DMS153 treated with DMSO at 0.1 percent for 48 hours (cell line): ENCODE results near the gene DPM3.
"Not testable (repeated sequence)": the region's sequence is repeated elsewhere in the genome, so short reads cannot be mapped to it uniquely, and the experiment has no call there.

ENCODE experiments used
- DNase-seq: peaks from one replicate; lab custom pipeline; 2025; ENCODE audit not compliant: unreplicated experiment; lab: John Stamatoyannopoulos, UW

The DPM3 gene

DNA sequence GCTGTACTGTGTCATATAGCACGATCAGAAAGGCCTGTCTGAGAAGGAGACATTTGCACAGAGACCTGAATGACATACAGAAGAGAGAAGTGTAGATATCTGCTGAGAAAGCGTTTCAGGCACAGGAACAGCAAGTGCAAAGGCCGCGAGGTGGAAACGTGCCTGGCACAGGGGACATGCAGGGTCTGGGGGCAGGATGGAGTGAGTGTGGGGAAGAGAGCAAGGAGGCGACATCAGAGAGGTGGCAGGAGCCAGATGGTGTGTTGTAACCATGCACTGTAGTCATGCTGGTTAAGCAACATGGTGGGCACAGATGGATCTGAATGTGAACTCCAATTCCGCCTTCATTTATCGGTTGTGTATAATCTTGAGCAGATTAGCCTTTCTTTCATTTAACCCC lies 19.8 kb upstream of the DPM3 start:
- no peak for DNase-seq

DNA sequence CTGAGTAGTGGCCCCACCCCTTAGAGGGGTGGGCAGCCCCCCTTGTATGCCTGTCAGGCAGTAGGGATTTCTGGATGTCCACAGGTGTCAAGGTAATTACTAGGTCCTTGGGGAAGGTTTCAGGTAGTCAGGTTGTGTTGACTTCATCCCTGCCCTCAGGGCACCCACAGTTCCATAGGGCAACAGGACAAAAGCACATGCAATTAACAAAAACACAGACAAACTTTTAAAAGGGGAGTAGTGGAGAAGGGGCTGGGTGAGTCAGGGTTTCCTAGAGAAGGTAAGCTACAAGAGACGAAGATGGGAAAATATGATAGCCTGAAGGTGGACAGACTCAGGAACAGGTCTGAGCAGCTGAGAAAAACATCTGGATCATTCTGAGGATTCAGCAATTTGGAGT lies 18.7 kb upstream of the DPM3 start:
- DNase-seq, result no peak

DNA sequence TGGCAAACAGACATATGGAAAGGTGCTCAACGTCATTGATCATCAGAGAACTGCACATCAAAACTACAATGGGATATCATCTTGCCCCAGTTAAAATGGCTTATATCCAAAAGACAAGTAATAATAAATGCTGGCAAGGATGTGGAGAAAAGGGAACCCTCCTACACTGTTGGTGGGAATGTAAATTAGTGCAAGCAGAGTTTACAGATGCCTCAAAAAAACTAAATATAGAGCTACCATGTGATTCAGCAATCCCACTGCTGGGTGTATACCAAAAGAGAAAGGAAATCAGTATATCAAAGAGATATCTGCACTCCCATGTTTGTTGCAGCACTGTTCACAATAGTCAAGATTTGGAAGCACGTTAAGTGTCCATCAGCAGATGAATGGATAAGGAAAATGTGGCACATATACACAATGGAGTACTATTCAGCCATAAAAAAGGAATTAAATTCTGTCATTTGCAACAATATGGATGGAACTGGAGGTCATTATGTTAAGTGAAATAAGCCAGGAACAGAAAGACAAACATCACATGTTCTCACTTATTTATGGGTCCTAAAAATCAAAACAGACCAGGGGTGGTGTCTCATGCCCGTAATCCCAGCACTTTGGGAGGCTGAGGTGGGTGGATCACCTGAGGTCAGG lies 15.8 kb upstream of the DPM3 start:
- not testable (repeated sequence) for DNase-seq

DNA sequence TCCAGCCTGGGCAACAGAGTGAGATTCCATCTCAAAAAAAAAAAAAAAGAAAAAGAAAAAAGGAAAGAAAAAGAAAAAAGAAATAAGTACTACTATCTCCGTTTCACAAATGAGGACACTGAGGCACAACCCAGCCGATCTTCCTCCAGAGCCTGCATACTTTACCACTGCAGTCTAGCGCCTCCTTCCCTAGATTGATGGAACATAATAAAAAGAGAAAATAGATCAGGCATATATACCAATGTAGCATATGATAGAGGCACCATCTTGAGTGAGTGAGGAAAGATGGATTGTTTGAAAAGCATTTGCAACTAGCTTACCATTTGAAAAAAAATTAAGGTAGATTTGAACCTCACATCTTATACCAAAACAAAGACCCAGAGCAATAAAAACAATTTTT lies 5.2 kb upstream of the DPM3 start:
- no peak for DNase-seq

DNA sequence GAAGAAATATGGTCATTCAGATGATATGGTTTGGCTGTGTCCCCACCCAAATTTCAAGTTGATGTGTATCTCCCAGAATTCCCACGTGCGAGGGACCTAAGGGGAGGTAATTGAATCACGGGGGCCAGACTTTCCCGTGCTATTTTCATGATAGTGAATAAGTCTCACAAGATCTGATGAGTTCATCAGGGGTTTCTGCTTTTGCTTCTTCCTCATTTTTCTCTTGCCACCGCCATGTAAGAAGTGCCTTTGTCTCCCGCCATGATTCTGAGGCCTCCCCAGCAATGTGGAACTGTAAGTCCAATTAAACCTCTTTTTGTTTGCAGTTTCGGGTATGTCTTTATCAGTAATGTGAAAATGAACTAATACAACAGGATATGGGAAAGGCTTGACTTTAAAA lies 1.4 kb upstream of the DPM3 start:
- no peak for DNase-seq

DNA sequence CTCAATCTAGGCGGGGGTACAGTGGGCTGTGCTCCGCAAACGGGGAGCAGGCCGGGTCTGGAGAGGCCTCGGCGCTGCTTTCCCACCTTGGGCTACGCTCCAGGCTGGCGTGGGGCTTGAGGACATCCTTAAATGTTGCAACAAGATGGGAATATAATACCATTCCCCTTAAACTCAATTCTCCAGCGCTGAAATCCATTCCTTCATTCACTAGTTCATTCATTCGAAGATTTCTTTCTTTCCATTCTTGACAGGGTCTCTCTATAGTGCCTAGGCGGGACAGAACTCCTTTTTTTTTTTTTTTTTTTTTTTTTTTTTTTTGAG lies 261 bp upstream of the DPM3 start:
- no peak for DNase-seq

DNA sequence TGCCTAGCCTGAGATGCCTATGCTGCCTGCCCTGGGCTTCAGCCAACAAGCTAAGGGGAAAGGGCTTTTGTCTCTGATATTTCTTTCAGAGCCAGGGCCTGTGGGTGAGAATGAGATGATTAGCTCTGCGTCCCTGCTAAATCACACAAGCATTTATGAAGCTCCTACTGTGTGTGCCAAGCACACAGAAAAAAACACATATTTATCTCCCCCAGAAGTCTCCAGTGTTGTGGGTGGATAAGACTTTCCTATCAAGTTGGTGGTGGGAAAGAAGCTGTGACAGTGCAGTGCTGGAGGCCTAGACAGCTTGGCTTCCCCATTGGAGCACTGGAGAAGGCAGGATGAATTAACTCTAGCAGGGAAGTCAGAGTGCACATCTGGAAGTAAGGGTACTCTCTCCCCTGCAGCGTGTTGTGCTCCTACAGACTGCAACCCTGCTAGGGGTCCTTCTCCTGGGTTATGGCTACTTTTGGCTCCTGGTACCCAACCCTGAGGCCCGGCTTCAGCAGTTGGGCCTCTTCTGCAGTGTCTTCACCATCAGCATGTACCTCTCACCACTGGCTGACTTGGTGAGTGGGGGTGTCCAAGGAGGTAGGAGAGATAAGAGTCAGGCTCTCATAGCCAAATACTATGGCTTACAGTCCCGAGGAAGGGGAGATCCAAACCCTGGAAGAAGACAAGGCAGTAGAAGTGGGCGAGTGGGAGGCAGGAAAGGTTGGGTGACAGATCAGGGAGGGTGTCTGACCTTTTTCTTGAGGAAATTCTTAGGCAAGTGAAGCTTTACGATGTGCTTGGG lies 3.0 kb downstream of the DPM3 start:
- DNase-seq, result no peak

DNA sequence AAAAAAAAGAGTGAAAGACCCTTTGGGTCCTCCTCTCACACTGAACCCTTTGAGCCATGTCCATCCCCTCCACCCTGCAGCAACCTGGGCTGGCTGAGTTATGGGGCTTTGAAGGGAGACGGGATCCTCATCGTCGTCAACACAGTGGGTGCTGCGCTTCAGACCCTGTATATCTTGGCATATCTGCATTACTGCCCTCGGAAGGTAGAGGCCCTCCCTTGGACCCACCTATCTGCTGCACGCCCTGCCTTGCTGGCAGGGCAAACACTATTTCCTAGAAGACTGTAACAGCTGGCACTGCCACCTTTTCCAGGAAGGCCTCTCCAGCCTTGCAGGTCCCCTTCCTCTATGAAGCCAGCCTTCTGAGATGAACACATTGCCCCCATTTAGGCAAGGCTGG lies 3.6 kb downstream of the DPM3 start:
- DNase-seq, result no peak

DNA sequence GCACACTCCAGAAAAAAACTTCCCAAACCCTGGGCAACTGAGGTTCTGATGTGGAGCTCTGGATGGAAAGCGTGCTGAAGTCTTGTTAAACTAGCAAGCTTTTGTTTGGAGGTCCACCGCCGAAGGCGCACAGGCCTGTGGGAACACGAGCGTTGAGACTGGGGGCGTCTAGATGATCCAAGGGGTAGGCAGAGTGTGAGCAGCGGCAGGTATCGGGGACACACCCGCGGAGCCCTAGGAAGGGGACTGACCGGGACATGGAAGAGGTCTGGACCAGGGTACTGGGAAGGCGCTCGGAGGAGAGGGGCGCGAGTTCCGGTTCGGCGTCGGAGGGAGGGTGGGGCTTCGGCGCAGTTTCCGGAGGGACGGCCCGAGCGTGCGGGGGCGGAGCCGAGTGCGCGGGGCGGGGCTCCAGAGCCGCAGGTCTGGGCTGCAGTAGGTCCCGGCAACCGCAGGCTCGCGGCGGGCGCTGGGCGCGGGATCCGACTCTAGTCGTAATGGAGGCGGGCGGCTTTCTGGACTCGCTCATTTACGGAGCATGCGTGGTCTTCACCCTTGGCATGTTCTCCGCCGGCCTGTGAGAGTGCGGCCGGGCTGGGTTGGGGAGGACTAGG lies 4.8 kb downstream of the DPM3 start, which contains the start of gene SLC50A1:
SLC50A1 (plus strand) TSS at position 438 of the 614 bp plus-strand sequence; CDS start at position 498, 60 bp downstream.
- DNase-seq, result peak; percentile 95

DNA sequence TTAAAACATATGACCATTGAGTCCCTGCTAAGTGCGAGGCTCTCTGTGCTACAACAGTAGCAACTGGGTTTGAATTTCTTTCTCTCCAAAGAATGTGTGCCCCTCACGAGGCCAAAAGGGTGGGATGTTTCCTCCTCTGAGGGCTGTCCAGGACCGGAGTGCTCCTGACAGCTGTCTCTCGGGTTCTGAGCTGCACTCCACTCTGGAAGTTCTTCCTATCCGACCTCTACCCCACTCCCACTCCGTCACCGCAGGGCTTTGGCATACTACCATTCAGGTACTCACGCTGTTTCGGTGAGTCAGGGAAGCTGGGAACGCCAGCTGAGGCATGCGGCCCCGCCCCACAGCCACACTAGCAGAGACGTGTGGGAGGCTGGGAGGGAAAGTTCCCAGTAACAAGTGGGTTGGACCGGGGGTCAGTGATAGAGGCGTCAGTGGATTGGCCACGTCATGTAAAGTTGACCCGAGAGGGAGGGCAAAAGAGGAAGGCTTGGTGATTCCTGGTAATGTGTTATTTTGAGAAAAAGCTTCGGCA lies 5.4 kb downstream of the DPM3 start:
- DNase-seq, result peak; percentile 40

DNA sequence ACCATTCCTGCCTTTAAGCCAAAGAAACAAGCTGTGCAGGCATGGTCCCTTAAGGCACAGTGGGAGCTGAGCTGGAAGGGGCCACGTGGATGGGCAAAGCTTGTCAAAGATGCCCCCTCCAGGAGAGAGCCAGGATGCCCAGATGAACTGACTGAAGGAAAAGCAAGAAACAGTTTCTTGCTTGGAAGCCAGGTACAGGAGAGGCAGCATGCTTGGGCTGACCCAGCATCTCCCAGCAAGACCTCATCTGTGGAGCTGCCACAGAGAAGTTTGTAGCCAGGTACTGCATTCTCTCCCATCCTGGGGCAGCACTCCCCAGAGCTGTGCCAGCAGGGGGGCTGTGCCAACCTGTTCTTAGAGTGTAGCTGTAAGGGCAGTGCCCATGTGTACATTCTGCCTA lies 6.0 kb downstream of the DPM3 start:
- DNase-seq, result no peak

DNA sequence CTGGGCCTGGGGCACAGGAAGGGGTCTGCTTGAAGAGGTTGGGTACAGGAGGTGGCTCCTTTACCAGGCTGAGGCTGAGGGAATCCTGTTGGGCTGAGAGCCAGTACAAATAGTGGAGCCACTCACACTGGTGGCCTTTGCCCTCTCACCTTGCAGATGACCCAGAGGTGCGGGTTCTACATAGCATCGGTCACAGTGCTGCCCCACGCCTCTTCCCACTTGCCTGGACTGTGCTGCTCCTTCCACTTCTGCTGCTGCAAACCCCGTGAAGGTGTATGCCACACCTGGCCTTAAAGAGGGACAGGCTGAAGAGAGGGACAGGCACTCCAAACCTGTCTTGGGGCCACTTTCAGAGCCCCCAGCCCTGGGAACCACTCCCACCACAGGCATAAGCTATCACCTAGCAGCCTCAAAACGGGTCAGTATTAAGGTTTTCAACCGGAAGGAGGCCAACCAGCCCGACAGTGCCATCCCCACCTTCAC lies 6.5 kb downstream of the DPM3 start:
- DNase-seq, result no peak

DNA sequence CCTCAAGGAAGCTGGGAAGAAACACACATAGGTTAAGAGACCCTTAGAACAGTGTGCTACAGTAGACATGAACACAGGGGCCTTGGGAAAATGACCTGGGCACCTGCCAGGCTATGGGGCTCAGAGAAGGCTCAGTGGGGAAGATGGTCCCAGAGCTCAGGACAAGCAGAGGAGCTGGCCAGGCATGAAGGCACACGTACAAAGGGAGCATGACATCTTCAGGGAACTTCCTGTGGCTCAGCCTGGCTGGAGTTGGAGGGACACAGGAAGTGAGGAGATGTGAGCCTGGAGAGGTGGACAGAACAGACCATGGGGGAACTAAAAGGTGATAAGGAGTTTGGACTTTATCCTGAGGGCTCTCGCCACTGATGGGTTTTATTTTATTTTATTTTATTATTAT lies 8.5 kb downstream of the DPM3 start:
- no peak for DNase-seq

DNA sequence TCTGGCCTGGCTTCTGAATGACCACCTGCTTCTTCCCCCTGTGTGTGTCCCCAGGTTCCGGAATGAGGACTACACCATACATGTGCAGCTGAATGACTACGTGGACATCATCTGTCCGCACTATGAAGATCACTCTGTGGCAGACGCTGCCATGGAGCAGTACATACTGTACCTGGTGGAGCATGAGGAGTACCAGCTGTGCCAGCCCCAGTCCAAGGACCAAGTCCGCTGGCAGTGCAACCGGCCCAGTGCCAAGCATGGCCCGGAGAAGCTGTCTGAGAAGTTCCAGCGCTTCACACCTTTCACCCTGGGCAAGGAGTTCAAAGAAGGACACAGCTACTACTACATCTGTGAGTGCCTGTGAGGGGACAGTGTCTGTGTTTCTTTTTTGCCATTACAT lies 9.0 kb downstream of the DPM3 start:
- DNase-seq, result no peak

DNA sequence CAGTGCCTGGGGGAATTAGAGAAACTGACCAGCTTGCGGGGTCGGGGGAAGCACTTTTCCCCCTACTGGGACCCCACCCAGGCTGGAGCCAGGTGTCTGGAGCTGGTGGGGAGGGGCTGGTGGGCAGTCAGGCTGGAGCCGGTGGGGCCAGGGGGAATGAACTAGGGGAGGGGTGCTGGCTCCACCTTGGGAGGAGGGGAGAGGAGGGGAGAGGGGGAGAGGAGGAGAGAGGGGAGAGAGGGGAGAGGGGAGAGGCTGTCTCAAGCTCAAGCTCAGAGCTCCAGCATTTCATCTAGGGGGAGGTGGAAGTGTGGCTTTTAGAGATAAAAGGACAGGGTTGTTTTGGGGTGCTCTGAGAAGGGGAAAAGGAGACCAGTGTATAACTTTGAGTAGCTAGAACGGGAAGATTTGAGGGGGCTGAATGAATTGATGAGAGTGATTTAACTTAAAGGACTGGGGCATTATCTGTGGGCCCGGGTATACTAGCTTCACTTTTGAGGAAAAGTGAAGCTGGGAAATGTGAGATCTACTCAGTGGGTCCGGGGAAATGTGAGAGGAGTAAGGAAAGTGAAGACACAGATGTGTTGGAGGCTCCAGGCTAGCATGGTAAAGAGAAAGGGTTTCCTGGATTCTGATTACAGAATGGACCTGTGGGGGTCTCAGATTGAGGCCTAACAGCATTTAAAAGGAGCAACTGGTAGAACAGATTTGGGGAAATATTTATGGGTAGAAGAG lies 9.9 kb downstream of the DPM3 start:
- DNase-seq, result no peak

DNA sequence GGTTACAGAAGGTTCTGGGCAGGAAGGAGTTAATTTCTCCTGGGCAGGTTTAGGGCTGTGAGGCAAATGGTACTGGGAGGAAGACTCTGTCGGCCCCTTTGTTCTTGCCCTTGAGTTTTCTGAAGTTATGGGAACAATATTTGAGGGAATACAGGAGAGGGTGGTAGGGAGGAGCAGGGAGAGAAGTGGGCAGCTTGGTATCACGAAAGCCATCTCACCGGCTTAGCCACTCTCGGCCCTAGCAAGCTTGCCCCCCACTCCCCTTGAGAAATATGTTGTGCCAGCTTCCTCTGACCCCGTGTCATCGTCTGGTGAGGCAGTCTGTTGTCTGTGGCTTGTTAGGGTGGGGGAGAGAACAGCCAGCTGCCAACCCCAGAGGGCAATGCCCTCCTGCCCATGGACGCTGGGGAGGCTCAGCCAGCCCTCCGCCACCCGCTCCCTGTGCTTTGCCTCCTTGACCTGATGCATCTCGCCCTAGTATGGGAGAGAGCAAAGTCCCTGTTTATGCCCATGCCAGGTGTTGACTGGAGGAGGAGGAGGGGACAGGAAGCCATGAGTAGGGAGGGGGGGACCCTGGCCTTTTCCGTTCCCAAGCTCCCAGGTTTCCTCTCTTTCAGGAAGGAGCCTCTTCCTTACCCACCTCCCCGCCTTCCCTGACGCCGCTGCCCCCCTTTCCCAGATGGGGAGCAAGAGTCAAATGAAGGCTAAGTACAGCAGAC lies 11.4 kb downstream of the DPM3 start:
- peak; percentile 73 for DNase-seq

DNA sequence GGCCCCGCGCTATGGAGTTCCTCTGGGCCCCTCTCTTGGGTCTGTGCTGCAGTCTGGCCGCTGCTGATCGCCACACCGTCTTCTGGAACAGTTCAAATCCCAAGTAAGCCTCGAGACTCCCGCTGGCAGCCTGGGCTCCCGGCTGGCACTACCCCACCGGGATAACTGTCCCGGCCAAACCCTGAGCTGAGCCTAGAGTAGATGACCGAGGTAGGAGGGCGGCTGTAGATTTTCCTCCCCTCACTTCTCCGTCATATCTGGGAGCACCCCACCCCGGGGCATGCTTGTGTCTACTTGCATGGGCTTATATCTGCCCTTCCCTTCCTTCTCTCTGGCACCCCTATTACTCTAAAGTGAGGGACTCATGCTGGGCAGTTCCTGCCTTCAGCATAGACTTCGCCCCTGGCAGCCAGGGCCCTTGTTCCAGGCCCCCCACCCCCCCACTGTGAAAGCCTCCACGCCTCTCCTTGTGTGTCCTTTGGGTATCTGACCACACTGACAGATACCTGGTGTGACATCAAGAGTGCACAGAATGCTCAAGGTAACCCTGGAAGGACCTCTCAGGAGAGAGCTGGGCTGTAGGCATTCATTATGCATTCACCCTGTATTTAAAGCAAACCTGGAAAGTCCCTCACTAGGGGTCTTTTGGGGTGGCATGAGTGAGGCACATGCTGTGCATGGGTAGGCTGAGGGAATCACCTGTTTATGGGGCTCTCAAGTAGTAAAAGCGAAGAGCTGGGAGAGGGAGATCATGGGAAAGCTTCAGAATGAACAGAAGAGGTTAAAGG lies 12.2 kb downstream of the DPM3 start:
- no peak for DNase-seq

DNA sequence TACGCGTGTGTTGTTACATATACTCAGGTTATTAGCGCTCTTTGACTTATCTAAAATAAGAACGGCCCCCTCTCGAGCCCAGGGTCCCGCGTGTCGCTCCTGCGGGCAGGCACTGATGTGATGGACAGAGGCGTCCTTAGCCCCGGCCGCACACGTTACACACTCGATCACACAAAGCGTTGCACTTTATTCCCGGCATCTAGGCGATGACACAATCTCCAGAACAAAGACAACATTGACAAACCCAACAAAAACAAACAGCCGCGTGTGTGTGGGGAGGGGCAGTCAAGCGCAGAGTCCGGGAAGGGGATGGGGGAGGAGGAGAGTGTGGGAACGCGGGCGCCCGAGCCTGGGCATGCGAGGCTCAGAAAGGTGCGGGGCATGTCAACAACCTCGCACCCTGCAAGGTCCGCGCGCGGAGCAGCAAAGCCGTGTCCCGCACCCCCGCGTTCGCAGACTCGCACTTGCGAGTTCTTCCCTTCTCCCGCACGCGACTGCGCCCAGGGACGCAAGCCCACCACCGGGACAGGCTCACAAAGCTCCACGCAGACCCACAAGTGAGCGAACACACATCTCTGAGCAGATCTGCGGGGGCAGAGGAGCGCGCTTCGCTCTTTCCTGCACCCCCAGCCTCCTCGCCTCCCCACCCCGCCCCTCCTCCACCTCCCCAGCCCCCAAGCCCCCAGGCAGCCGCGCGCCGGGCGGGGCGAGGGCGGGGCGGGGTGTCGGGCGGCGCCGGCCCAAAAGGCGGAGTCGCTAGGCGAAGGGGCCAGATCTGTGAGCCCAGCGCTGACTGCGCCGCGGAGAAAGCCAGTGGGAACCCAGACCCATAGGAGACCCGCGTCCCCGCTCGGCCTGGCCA lies 13.0 kb downstream of the DPM3 start, which contains the start of gene EFNA1:
EFNA1 (plus strand) TSS at position 772 of the 862 bp plus-strand sequence. CDS start 102 bp downstream, outside the sequence.
- DNase-seq, result peak; percentile 60
